Measurements from ENCODE around the gene TSC22D1. TPM values are rescaled to one million over a fixed set of nuclear protein-coding genes. Genes with fewer than 3 reads are reported as not detected.
"Not testable (repeated sequence)": the region's sequence is repeated elsewhere in the genome, so short reads cannot be mapped to it uniquely, and the experiment has no call there.

Gene TSC22D1
- total RNA-seq, 2 donors from 2014 or later = 30.7 to 50.1 TPM

DNA sequence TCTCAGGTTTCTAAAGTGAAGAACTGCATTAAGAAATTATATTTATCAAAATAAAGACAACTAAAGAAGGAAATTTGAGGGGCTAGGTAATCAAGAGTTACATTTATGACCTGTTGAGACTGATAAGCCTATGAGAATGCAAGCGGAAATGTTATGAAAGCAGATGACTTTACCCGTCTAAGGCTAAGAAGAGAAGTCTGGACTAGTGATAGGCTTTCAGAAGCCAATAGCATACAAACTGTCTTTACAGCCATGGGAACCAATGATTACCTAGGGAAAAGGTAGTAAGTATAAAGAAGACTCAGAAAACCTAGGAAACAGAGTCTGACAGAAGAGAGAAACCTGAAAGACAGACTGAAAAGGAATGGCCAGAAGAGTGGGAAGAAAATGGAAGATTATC is 11.2 kb downstream of the TSC22D1 start:
- ATAC-seq = no peak
- Histone ChIP-seq H3K27ac (no peak overlapping the region), H3K36me3 (replicated peaks in 1 of 2; ENCODE audit: insufficient read depth in 1 of 2, low read depth in 2 of 2) (no peaks in the 10 kb centered on the region), H3K4me1 (peaks cover 17% of the 10 kb centered on the region), H3K9me3 (no peaks in the 10 kb centered on the region), H3K4me3 (no peak overlapping the region), H3K27me3 (no peaks in the 10 kb centered on the region)
- WGBS, 2 donors = 88 to 91% methylated on average over 2 of the region's 2 CpGs
- intact Hi-C loops (cut with DNase I) = no loop called here
- TF ChIP-seq POLR2A (IDR thresholded peaks at IDR 0.05) = no peak
- TF ChIP-seq, protein P1, sequence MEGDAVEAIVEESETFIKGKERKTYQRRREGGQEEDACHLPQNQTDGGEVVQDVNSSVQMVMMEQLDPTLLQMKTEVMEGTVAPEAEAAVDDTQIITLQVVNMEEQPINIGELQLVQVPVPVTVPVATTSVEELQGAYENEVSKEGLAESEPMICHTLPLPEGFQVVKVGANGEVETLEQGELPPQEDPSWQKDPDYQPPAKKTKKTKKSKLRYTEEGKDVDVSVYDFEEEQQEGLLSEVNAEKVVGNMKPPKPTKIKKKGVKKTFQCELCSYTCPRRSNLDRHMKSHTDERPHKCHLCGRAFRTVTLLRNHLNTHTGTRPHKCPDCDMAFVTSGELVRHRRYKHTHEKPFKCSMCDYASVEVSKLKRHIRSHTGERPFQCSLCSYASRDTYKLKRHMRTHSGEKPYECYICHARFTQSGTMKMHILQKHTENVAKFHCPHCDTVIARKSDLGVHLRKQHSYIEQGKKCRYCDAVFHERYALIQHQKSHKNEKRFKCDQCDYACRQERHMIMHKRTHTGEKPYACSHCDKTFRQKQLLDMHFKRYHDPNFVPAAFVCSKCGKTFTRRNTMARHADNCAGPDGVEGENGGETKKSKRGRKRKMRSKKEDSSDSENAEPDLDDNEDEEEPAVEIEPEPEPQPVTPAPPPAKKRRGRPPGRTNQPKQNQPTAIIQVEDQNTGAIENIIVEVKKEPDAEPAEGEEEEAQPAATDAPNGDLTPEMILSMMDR (IDR thresholded peaks at IDR 0.05) = no peak
- no peak for DNase-seq

DNA sequence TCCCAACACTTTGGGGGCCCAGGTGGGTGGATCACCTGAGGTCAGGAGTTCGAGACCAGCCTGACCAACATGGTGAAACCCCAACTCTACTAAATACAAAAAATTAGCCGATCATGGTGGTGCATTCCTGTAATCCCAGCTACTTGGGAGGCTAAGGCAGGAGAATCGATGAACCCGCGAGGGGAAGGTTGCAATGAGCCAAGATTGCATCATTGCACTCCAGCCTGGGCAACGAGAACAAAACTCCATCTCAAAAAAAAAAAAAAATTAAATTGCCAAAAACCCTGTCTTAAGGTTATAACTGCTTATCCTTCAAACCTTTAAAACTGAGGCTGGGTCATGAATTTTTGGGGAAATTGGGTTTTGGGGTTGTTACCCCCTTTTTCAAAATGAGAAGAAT is 13.3 kb downstream of the TSC22D1 start:
- WGBS, 2 donors = 93 to 98% methylated on average over 6 of the region's 6 CpGs
- H3K4me3 ChIP-seq; H3K36me3 ChIP-seq (replicated peaks in 1 of 2; ENCODE audit: insufficient read depth in 1 of 2, low read depth in 2 of 2); H3K27ac ChIP-seq; DNase-seq; H3K9me3 ChIP-seq; intact Hi-C loops (cut with DNase I); H3K27me3 ChIP-seq; ATAC-seq: not testable (repeated sequence)
- peaks cover 17% of the 10 kb centered on the region for H3K4me1 ChIP-seq

DNA sequence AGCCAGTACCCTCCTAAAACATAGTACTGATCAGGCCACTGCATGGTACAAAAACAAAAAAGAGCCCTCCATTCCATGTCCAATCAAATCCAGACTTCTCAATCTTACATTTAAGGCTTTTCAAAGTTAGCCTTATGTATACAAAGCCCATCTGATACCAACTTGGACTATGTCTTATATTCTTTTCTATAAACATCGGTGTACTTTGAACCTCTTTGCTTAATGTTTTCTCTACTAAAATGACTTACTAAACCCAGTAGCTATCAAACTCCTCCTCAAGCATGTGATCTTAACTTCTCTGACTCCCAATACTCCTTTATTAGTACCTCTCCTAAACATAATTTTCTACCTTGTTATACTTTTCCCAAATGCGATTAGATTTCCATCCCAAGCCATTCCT is 14.8 kb downstream of the TSC22D1 start:
- Histone ChIP-seq H3K36me3 (replicated peaks in 1 of 2; ENCODE audit: insufficient read depth in 1 of 2, low read depth in 2 of 2) (no peaks in the 10 kb centered on the region), H3K27ac (no peak overlapping the region), H3K4me3 (no peak overlapping the region), H3K4me1 (peaks cover 8% of the 10 kb centered on the region), H3K27me3 (no peaks in the 10 kb centered on the region), H3K9me3 (no peaks in the 10 kb centered on the region)
- ATAC-seq (no peak), DNase-seq (no peak)
- intact Hi-C loops (cut with DNase I) = no loop called here
- WGBS, 2 donors = 60% methylated on average over 2 of the region's 2 CpGs
- TF ChIP-seq, protein P1 (IDR thresholded peaks at IDR 0.05) = no peak
- TF ChIP-seq POLR2A (IDR thresholded peaks at IDR 0.05) = no peak

DNA sequence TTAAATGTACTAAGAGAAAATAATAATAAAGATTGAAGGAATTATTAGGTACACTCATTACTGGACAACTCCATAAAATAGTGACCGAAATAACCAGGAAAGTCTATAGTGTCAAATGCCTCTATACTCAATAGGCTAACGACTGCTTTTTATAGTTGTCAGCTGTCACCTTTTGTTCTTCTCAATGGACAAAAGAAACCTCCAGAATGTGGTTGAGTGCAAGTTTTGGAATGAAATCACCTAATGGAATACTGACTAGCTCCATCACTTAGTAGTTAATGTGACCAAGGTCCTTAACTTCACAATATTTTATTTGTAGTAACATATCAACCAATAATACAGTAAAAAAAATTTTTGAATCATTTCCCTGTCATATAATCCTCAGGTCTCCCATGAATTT is 18.1 kb downstream of the TSC22D1 start:
- Histone ChIP-seq H3K27ac (no peak overlapping the region), H3K4me3 (no peak overlapping the region), H3K4me1 (peaks cover 8% of the 10 kb centered on the region), H3K9me3 (no peaks in the 10 kb centered on the region), H3K36me3 (replicated peaks in 1 of 2; ENCODE audit: insufficient read depth in 1 of 2, low read depth in 2 of 2) (no peaks in the 10 kb centered on the region), H3K27me3 (no peaks in the 10 kb centered on the region)
- intact Hi-C loops (cut with DNase I) = no loop called here
- TF ChIP-seq POLR2A (IDR thresholded peaks at IDR 0.05) = no peak
- TF ChIP-seq, protein P1 (IDR thresholded peaks at IDR 0.05) = no peak
- 90 to 93% methylated on average over 2 of the region's 2 CpGs for WGBS, 2 donors
- DNase-seq (no peak), ATAC-seq (no peak)

DNA sequence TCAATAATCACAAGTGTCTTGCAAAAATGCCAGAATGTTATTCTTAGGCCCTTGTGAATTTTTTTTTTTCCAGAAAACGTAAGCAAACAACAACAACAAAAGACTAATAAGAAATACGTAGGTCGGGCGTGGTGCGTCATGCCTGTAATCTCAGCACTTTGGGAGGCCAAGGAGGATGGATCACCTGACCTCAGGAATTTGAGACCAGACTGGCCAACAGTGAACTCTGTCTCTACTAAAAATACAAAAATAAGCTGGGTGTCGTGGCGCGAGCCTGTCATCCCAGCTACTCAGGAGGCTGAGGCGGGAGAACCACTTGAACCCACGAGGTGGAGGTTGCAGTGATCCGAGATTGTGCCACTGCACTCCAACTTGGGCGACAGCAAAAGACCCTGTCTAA is 20.9 kb downstream of the TSC22D1 start:
- ATAC-seq (no peak), DNase-seq (no peak)
- H3K4me1 ChIP-seq = no peaks in the 10 kb centered on the region
- H3K9me3 ChIP-seq = no peaks in the 10 kb centered on the region
- no peaks in the 10 kb centered on the region for H3K36me3 ChIP-seq (replicated peaks in 1 of 2; ENCODE audit: insufficient read depth in 1 of 2, low read depth in 2 of 2)
- H3K27me3 ChIP-seq = no peaks in the 10 kb centered on the region
- no peak for TF ChIP-seq POLR2A (IDR thresholded peaks at IDR 0.05)
- TF ChIP-seq, protein P1 (IDR thresholded peaks at IDR 0.05) = no peak
- intact Hi-C loops (cut with DNase I) = no loop called here
- WGBS, 2 donors = 95 to 97% methylated on average over 12 of the region's 12 CpGs
- no peak overlapping the region for H3K4me3 ChIP-seq
- no peak overlapping the region for H3K27ac ChIP-seq
